Measurements from ENCODE around the gene EPHA10.
"Not testable (repeated sequence)": the region's sequence is repeated elsewhere in the genome, so short reads cannot be mapped to it uniquely, and the experiment has no call there.

The EPHA10 gene

GRCh38 chr1:37771440-37771839 is 6.5 kb upstream of the EPHA10 start:
- not testable (repeated sequence) for DNase-seq (ENCODE audit: low spot score)

GRCh38 chr1:37767488-37767887 is 2.6 kb upstream of the EPHA10 start:
- no peak for DNase-seq (ENCODE audit: low spot score)

- DNase-seq (ENCODE audit: low spot score): no peak
Observed at GRCh38 chr1:37765916-37766664, 1.2 kb upstream of the EPHA10 start.

GRCh38 chr1:37764414-37764825 is 500 bp downstream of the EPHA10 start:
- peak; percentile 30 for DNase-seq (ENCODE audit: low spot score)

- no peak for DNase-seq (ENCODE audit: low spot score)
Observed at GRCh38 chr1:37763791-37764413, 1.0 kb downstream of the EPHA10 start.

- no peak for DNase-seq (ENCODE audit: low spot score)
Observed at GRCh38 chr1:37762516-37762915, 2.4 kb downstream of the EPHA10 start.

- no peak for DNase-seq (ENCODE audit: low spot score)
Observed at GRCh38 chr1:37761416-37762095, 3.4 kb downstream of the EPHA10 start.

- no peak for DNase-seq (ENCODE audit: low spot score)
Observed at GRCh38 chr1:37759451-37759850, 5.5 kb downstream of the EPHA10 start.

GRCh38 chr1:37755951-37756560 is 8.9 kb downstream of the EPHA10 start:
- no peak for DNase-seq (ENCODE audit: low spot score)

- peak; percentile 83 for DNase-seq (ENCODE audit: low spot score)
Observed at GRCh38 chr1:37755290-37755689, 9.6 kb downstream of the EPHA10 start.

GRCh38 chr1:37753473-37754321 is 11.2 kb downstream of the EPHA10 start:
- no peak for DNase-seq (ENCODE audit: low spot score)

GRCh38 chr1:37752583-37753471 is 12.1 kb downstream of the EPHA10 start:
- DNase-seq (ENCODE audit: low spot score): peak; percentile 48

GRCh38 chr1:37752213-37752582 is 12.7 kb downstream of the EPHA10 start:
- DNase-seq (ENCODE audit: low spot score): no peak

- DNase-seq (ENCODE audit: low spot score): no peak
Observed at GRCh38 chr1:37748565-37748964, 16.4 kb downstream of the EPHA10 start.

GRCh38 chr1:37746806-37747205 is 18.1 kb downstream of the EPHA10 start:
- DNase-seq (ENCODE audit: low spot score): no peak

GRCh38 chr1:37741662-37742061 is 23.3 kb downstream of the EPHA10 start:
- DNase-seq (ENCODE audit: low spot score): no peak

- peak; percentile 63 for DNase-seq (ENCODE audit: low spot score)
Observed at GRCh38 chr1:37741130-37741529, 23.8 kb downstream of the EPHA10 start.

- DNase-seq (ENCODE audit: low spot score): peak; percentile 90
Observed at GRCh38 chr1:37739222-37739621, 25.7 kb downstream of the EPHA10 start.

- DNase-seq (ENCODE audit: low spot score): not testable (repeated sequence)
Observed at GRCh38 chr1:37738619-37739018, 26.3 kb downstream of the EPHA10 start.

GRCh38 chr1:37737975-37738374 is 26.9 kb downstream of the EPHA10 start:
- not testable (repeated sequence) for DNase-seq (ENCODE audit: low spot score)
